HepG2 (cell line): ENCODE measurements around the gene NDUFS4. TPM values are rescaled to one million over a fixed set of nuclear protein-coding genes. Genes with fewer than 3 reads are reported as not detected.

Experiments
- ATAC-seq: fragments of 200-7000 bp; cut with Tn5 transposase; 3 replicates; pipeline ENCODE4 v1.9.1; 2020; ENCODE audit warnings: mild to moderate bottlenecking, moderate library complexity
- BruUV-seq: library from RNA; stranded (reverse); fragments of 400-500 nt; replicated peaks from 2 replicates; lab custom pipeline; 2021; lab: Mats Ljungman, UMichigan
- CTCF ChIA-PET: fragments of 300-600 bp; formaldehyde crosslinking; extraction: SDS; loops from one replicate; lab custom pipeline; 2021; ENCODE audit warnings: low total read pairs, inconsistent platforms, low intra/inter-chr PET ratio; lab: Yijun Ruan, JAX
- POLR2A ChIA-PET: fragments of 350-600 bp; sonication (Branson Sonifier 250); formaldehyde crosslinking; loops from one replicate; lab custom pipeline; 2020; ENCODE audit warnings: antibody characterized with exemption, inconsistent platforms; lab: Yijun Ruan, JAX
- DNase-seq: peaks from one replicate; pipeline ENCODE4 v3.0.0-alpha.2; 2015; ENCODE audit warnings: low spot score
- FAIRE-seq: peaks from 3 replicates; lab custom pipeline; 2011; peaks lifted over from hg19 to GRCh38; lab: Jason Lieb, UNC
- H2AFZ ChIP-seq: one replicate; pipeline ENCODE4 v1.6.1; 2011; ENCODE audit warnings: low read length, inconsistent platforms
- H3K27ac ChIP-seq: fragments of 300-600 bp; 3 replicates; pipeline ENCODE4 v1.8.0; 2011; ENCODE audit warnings: mixed run types, mild to moderate bottlenecking, mixed read lengths, low read length, inconsistent platforms; ENCODE audit not compliant: insufficient read depth; ENCODE audit errors: extremely low read length
- H3K27me3 ChIP-seq, 2 experiments: fragments of 200-600 bp in 1 of 2; 2 replicates in 1 of 2; 3 replicates in 1 of 2; pipeline versions ENCODE4 v1.6.0 to v1.8.0; 2011; ENCODE audit warnings: low read length in 2 of 2, mild to moderate bottlenecking in 2 of 2, moderate library complexity in 2 of 2, inconsistent platforms in 1 of 2; ENCODE audit not compliant: insufficient read depth in 2 of 2, control insufficient read depth in 1 of 2
- H3K36me3 ChIP-seq, 2 experiments: fragments of 200-600 bp in 1 of 2; replicated peaks in 1 of 2; 2 replicates in 1 of 2; 3 replicates in 1 of 2; pipeline versions ENCODE4 v1.5.1 to v1.8.0; 2011; ENCODE audit warnings: low read length in 2 of 2, inconsistent platforms in 1 of 2; ENCODE audit not compliant: insufficient read depth in 2 of 2, control insufficient read depth in 1 of 2
- H3K4me1 ChIP-seq: 2 replicates; pipeline ENCODE4 v1.5.1; 2012; ENCODE audit warnings: low read length, inconsistent platforms; ENCODE audit not compliant: insufficient read depth
- H3K4me2 ChIP-seq: 2 replicates; pipeline ENCODE4 v1.6.0; 2011; ENCODE audit warnings: low read depth, low read length, inconsistent platforms
- H3K4me3 ChIP-seq, 3 experiments: fragments of 200-600 bp in 1 of 3; sonication (generic), shearing (Covaris generic) in 1 of 3; replicated peaks in 1 of 3; 2 replicates each; pipeline ENCODE4 v1.5.1; 2011 to 2016; ENCODE audit warnings: low read length in 3 of 3, inconsistent platforms in 2 of 3, low read depth in 2 of 3, mild to moderate bottlenecking in 2 of 3, control low read depth in 1 of 3, mixed read lengths in 1 of 3; ENCODE audit not compliant: insufficient read depth in 1 of 3
- H3K79me2 ChIP-seq: one replicate; pipeline ENCODE4 v1.6.1; 2011; ENCODE audit warnings: low read length, inconsistent platforms; ENCODE audit not compliant: insufficient read depth
- H3K9ac ChIP-seq: 2 replicates; pipeline ENCODE4 v1.6.0; 2011; ENCODE audit warnings: mild to moderate bottlenecking, low read depth, low read length, inconsistent platforms; ENCODE audit not compliant: insufficient read depth
- H3K9me3 ChIP-seq: 2 replicates; pipeline ENCODE4 v1.5.1; 2012; ENCODE audit warnings: mild to moderate bottlenecking, low read length
- H4K20me1 ChIP-seq: 2 replicates; pipeline ENCODE4 v1.6.0; 2011; ENCODE audit warnings: inconsistent platforms, mild to moderate bottlenecking, low read length, moderate library complexity; ENCODE audit not compliant: insufficient read depth
- ARNT ChIP-seq: fragments of 450-650 bp; IDR thresholded peaks from 2 replicates; pipeline ENCODE4 v1.6.1; 2017
- ATM ChIP-seq: fragments of 450-650 bp; IDR thresholded peaks from 2 replicates; pipeline ENCODE4 v1.7.1; 2017; ENCODE audit warnings: mild to moderate bottlenecking, borderline replicate concordance
- DNMT1 ChIP-seq: sonication (generic); formaldehyde crosslinking; IDR thresholded peaks from 2 replicates; pipeline ENCODE4 v1.5.1; 2020; ENCODE audit warnings: mild to moderate bottlenecking, missing genetic modification reagents
- FOXA1 ChIP-seq, 2 experiments: fragments of 450-650 bp in 1 of 2; sonication (generic) in 1 of 2; formaldehyde crosslinking in 1 of 2; IDR thresholded peaks; 2 replicates each; pipeline versions ENCODE4 v1.4.0 to v1.6.1; 2016 to 2020; ENCODE audit warnings: missing genetic modification reagents in 1 of 2
- HNF4A ChIP-seq: sonication (generic); formaldehyde crosslinking; IDR thresholded peaks from 2 replicates; pipeline ENCODE4 v1.4.0; 2020; ENCODE audit warnings: missing genetic modification reagents
- KDM5A ChIP-seq: fragments of 200-600 bp; sonication (generic); IDR thresholded peaks from 2 replicates; pipeline ENCODE4 v1.7.0; 2018; ENCODE audit warnings: antibody characterized with exemption, mild to moderate bottlenecking, low read length, borderline replicate concordance
- KLF15 ChIP-seq: sonication (generic); formaldehyde crosslinking; IDR thresholded peaks from 2 replicates; pipeline ENCODE4 v1.8.1; 2023; ENCODE audit warnings: borderline replicate concordance, mild to moderate bottlenecking, inconsistent platforms, missing genetic modification reagents, mixed read lengths
- MATR3 ChIP-seq: sonication (generic); formaldehyde crosslinking; IDR thresholded peaks from 2 replicates; pipeline ENCODE4 v1.4.0; 2020; ENCODE audit warnings: missing genetic modification reagents
- NFATC3 ChIP-seq: sonication (generic); formaldehyde crosslinking; IDR thresholded peaks from 2 replicates; pipeline ENCODE4 v1.5.1; 2020; ENCODE audit warnings: mild to moderate bottlenecking, missing genetic modification reagents
- NFE2 ChIP-seq: sonication (generic); formaldehyde crosslinking; IDR thresholded peaks from 2 replicates; pipeline ENCODE4 v1.4.0; 2020; ENCODE audit warnings: missing genetic modification reagents
- POLR2G ChIP-seq: fragments of 200-400 bp; formaldehyde crosslinking; IDR thresholded peaks from 2 replicates; pipeline ENCODE4 v1.6.1; 2018; ENCODE audit warnings: mild to moderate bottlenecking, low read depth, low read length, moderate library complexity
- SSRP1 ChIP-seq: IDR thresholded peaks from 2 replicates; pipeline ENCODE4 v1.6.1; 2016; ENCODE audit warnings: control low read depth
- THAP11 ChIP-seq: IDR thresholded peaks from 2 replicates; pipeline ENCODE4 v1.6.1; 2016; ENCODE audit warnings: missing biosample characterization, missing genetic modification reagents
- ZBTB3 ChIP-seq: sonication (generic); formaldehyde crosslinking; IDR thresholded peaks from 2 replicates; pipeline ENCODE4 v1.4.0; 2020; ENCODE audit warnings: low read depth, mild to moderate bottlenecking, moderate library complexity, missing genetic modification reagents, borderline replicate concordance
- ZNF121 ChIP-seq: sonication (generic); formaldehyde crosslinking; IDR thresholded peaks from 2 replicates; pipeline ENCODE4 v1.5.0; 2020; ENCODE audit warnings: mild to moderate bottlenecking, missing genetic modification reagents
- ZNF17 ChIP-seq: sonication (generic); formaldehyde crosslinking; IDR thresholded peaks from 2 replicates; pipeline ENCODE4 v1.5.0; 2020; ENCODE audit warnings: mild to moderate bottlenecking, missing genetic modification reagents
- ZNF282 ChIP-seq: fragments of 450-650 bp; IDR thresholded peaks from 2 replicates; pipeline ENCODE4 v1.6.1; 2018; ENCODE audit not compliant: partially characterized antibody
- ZNF530 ChIP-seq: sonication (generic); formaldehyde crosslinking; IDR thresholded peaks from 2 replicates; pipeline ENCODE4 v1.5.0; 2020; ENCODE audit warnings: low read depth, mild to moderate bottlenecking, missing genetic modification reagents
- ZNF547 ChIP-seq: sonication (generic); formaldehyde crosslinking; IDR thresholded peaks from 2 replicates; pipeline ENCODE4 v1.5.1; 2020; ENCODE audit warnings: mild to moderate bottlenecking, missing genetic modification reagents
- ZNF790 ChIP-seq: sonication (generic); formaldehyde crosslinking; IDR thresholded peaks from 2 replicates; pipeline ENCODE4 v1.8.0; 2022; ENCODE audit warnings: missing genetic modification reagents, mild to moderate bottlenecking, borderline replicate concordance
- WGBS: methylation state at CpG from one replicate; pipeline ENCODE4 v1.1.6; 2017; ENCODE audit warnings: low lambda C conversion rate; 5-methylcytosine and 5-hydroxymethylcytosine counted together
- in situ Hi-C: cut with HindIII; loops from 2 replicates; pipeline ENCODE4 v1.10.0; 2017; ENCODE audit warnings: low pct_unique_long_range_greater_than_20kb; ENCODE audit not compliant: extremely low pct_ligation_motif_present
- intact Hi-C: fragments of 100-400 bp; cut with micrococcal nuclease; formaldehyde crosslinking; loops from one replicate; pipeline ENCODE4 v1.10.0; 2022; ENCODE audit not compliant: unreplicated experiment
- polyA plus RNA-seq, 8 experiments: library from polyadenylated mRNA; depleted of rRNA in 3 of 8; stranded (reverse) in 7 of 8; unstranded in 1 of 8; fragments of >200 nt; fragmentation: Illumina TruSeq in 4 of 8; extraction: Trizol in 4 of 8; gene quantifications; 2 replicates each; pipeline versions ENCODE4 v1.2.1 to v1.2.3, GENCODE V29; 2011 to 2016; ENCODE audit warnings: low read depth in 4 of 8, missing spikeins in 1 of 8, mixed read lengths in 1 of 8; ENCODE audit not compliant: insufficient read depth in 1 of 8
- total RNA-seq, 5 experiments: library from RNA; depleted of rRNA; stranded (reverse); fragments of >200 nt; fragmentation: Illumina TruSeq; extraction: Trizol; gene quantifications; 2 replicates each; pipeline ENCODE4 v1.2.3, GENCODE V29; 2016; ENCODE audit warnings: low read depth in 1 of 5
- TF ChIP-seq, protein P1 (sequence below): sonication (generic); formaldehyde crosslinking; IDR thresholded peaks from 2 replicates; pipeline ENCODE4 v1.8.0; 2022; ENCODE audit warnings: mild to moderate bottlenecking, missing genetic modification reagents, moderate library complexity

NDUFS4 gene
- total and polyA plus RNA-seq, 2 of the 13 experiments (the other 11 are each of a cell fraction or from before 2014, with no cell fraction given) = 121 to 126 TPM

DNA sequence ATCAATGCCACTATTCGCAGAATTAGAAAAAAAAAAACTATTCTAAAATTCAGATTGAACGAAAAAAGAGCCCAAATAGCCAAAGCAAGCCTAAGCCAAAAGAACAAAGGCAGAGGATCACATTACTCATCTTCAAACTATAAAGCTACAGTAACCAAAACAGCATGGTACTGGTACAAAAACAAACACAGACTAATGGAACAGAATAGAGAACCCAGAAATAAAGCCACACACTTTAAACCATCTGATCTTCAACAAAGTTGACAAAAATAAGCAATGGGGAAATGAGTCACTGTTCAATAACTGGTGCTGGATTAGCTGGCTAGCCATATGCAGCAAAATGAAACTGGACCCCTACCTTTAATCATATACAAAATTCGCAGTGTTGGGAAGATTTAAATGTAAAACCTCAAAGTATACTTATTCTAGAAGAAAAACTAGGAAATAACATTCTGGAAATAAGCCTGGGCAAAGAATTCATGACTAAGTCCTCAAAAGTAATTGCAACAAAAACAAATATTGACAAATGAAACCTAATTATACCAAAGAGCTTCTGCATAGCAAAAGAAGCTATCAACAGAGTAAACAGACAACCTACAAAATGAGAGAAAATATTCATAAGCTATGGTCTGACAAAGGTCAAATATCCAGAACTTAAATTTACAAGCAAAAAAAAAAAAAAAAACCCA lies 153.7 kb downstream of the NDUFS4 start:
- no peak for ATAC-seq
- no peak for FAIRE-seq
- Histone ChIP-seq H3K9me3 (peaks cover 7% of the 10 kb centered on the region; the same call in 1 of the 2 replicates), H4K20me1 (no peaks in the 10 kb centered on the region), H3K79me2 (no peaks in the 10 kb centered on the region), H3K4me1 (0 out of 2 replicates have a peak, but pooled peaks cover 7% of the 10 kb centered on the region), H3K27ac (no peak overlapping the region), H3K27me3 (no peaks in the 10 kb centered on the region; a peak in 1 of 5 replicates), H3K36me3 (no peaks in the 10 kb centered on the region), H3K9ac (no peak overlapping the region), H3K4me3 (no peak overlapping the region), H2AFZ (no peak overlapping the region)
- WGBS = 22% methylated on average over 3 of the region's 3 CpGs
- POLR2A ChIA-PET = no interaction called here
- intact Hi-C loops = no loop called here
- CTCF ChIA-PET = no interaction called here
- DNase-seq = no peak
- TF ChIP-seq NFE2 (no peak), FOXA1 (IDR thresholded peaks at IDR 0.05) (peak; percentile 11; the same call in 1 of the 2 replicates), FOXA1 (CRISPR knock-in tag; IDR thresholded peaks at IDR 0.05) (no peak), MATR3 (CRISPR knock-in tag) (no peak), ZNF530 (CRISPR knock-in tag) (no peak)
- TF ChIP-seq, all 625 proteins: peak for 1
- no TSS peak for BruUV-seq
- no peak overlapping the region for H3K4me2 ChIP-seq
- in situ Hi-C loops = no loop called here

DNA sequence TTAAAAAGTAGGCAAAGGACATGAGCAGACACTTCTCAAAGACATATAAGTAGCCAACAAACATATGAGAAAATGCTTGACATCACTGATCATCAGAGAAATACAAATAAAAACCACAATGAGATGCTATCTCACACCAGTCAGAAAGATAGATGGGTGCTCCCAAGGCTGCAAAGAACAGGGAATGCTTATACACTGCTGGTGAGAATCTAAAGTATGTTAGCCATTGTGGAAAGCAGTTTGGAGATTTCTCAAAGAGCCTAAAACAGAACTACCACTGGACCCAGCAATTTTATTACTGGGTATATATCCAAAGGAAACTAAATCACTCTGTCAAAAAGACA lies 154.2 kb downstream of the NDUFS4 start:
- in situ Hi-C loops = no loop called here
- no peak overlapping the region for H3K4me3 ChIP-seq
- intact Hi-C loops = no loop called here
- H3K9me3 ChIP-seq = peaks cover 7% of the 10 kb centered on the region; the same call in 1 of the 2 replicates
- POLR2A ChIA-PET = no interaction called here
- DNase-seq = no peak
- CTCF ChIA-PET = no interaction called here
- H3K27ac ChIP-seq = no peak overlapping the region
- H3K27me3 ChIP-seq = no peaks in the 10 kb centered on the region; a peak in 1 of 5 replicates
- no TSS peak for BruUV-seq
- H3K4me2 ChIP-seq = no peak overlapping the region
- no peaks in the 10 kb centered on the region for H3K79me2 ChIP-seq
- H4K20me1 ChIP-seq = no peaks in the 10 kb centered on the region
- no peak overlapping the region for H2AFZ ChIP-seq
- ATAC-seq = no peak
- no peak overlapping the region for H3K9ac ChIP-seq
- FAIRE-seq = no peak
- H3K36me3 ChIP-seq = no peaks in the 10 kb centered on the region
- H3K4me1 ChIP-seq = 0 out of 2 replicates have a peak, but pooled peaks cover 7% of the 10 kb centered on the region
- no peak for TF ChIP-seq ZNF790 (CRISPR knock-in tag)
- TF ChIP-seq ZNF121 (CRISPR knock-in tag) = no peak
- TF ChIP-seq KDM5A = no peak
- no peak for TF ChIP-seq THAP11 (CRISPR knock-in tag)
- no peak for TF ChIP-seq ZNF547 (CRISPR knock-in tag)
- no peak for TF ChIP-seq KLF15 (CRISPR knock-in tag)
- no peak for TF ChIP-seq ZBTB3
- no peak for TF ChIP-seq DNMT1
- TF ChIP-seq ARNT = no peak
- TF ChIP-seq, protein P1, sequence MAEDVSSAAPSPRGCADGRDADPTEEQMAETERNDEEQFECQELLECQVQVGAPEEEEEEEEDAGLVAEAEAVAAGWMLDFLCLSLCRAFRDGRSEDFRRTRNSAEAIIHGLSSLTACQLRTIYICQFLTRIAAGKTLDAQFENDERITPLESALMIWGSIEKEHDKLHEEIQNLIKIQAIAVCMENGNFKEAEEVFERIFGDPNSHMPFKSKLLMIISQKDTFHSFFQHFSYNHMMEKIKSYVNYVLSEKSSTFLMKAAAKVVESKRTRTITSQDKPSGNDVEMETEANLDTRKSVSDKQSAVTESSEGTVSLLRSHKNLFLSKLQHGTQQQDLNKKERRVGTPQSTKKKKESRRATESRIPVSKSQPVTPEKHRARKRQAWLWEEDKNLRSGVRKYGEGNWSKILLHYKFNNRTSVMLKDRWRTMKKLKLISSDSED (CRISPR knock-in tag) = no peak
- TF ChIP-seq SSRP1 = no peak
- no peak for TF ChIP-seq ZNF17 (CRISPR knock-in tag)
- TF ChIP-seq NFATC3 (CRISPR knock-in tag) = no peak
- no peak for TF ChIP-seq ATM
- TF ChIP-seq POLR2G = no peak
- TF ChIP-seq HNF4A (CRISPR knock-in tag) = no peak
- no peak for TF ChIP-seq ZNF282
